HG03442 (cell line): Measurements from ENCODE around the gene MAMDC4.
"Not testable (repeated sequence)": the region's sequence is repeated elsewhere in the genome, so short reads cannot be mapped to it uniquely, and the experiment has no call there.

Experiments used
- ATAC-seq: cut with Tn5 transposase; IDR thresholded peaks from one replicate; pipeline ENCODE4 v1.9.1; 2021; ENCODE audit warnings: mild to moderate bottlenecking, moderate library complexity; ENCODE audit not compliant: unreplicated experiment

Gene MAMDC4

GRCh38 chr9:136851941-136852663 lies at the start of gene MAMDC4:
Gene MAMDC4 (plus strand): TSS chr9:136852346. CDS start chr9:136852417, 71 bp downstream.
- ATAC-seq: no peak

DNA sequence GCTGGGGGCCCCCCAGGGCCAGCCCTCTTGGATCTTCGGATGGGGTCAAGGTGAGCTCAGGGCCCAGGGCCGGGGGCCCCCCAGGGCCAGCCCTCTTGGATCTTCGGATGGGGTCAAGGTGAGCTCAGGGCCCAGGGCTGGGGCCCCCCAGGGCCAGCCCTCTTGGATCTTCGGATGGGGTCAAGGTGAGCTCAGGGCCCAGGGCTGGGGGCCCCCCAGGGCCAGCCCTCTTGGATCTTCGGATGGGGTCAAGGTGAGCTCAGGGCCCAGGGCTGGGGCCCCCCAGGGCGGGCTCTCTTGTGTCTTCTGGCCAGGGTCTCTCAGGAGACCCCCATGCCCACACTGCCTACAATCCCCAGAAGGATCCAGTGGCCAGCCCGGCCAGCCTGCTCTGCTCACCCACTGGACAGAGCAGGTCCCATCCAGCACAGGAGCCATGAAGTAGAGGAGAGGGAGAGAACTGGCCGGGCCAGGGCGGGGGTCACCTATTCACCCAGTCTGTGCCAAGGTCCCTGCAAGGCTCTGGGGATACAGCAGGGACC lies 49.1 kb upstream of the MAMDC4 start:
- not testable (repeated sequence) for ATAC-seq

DNA sequence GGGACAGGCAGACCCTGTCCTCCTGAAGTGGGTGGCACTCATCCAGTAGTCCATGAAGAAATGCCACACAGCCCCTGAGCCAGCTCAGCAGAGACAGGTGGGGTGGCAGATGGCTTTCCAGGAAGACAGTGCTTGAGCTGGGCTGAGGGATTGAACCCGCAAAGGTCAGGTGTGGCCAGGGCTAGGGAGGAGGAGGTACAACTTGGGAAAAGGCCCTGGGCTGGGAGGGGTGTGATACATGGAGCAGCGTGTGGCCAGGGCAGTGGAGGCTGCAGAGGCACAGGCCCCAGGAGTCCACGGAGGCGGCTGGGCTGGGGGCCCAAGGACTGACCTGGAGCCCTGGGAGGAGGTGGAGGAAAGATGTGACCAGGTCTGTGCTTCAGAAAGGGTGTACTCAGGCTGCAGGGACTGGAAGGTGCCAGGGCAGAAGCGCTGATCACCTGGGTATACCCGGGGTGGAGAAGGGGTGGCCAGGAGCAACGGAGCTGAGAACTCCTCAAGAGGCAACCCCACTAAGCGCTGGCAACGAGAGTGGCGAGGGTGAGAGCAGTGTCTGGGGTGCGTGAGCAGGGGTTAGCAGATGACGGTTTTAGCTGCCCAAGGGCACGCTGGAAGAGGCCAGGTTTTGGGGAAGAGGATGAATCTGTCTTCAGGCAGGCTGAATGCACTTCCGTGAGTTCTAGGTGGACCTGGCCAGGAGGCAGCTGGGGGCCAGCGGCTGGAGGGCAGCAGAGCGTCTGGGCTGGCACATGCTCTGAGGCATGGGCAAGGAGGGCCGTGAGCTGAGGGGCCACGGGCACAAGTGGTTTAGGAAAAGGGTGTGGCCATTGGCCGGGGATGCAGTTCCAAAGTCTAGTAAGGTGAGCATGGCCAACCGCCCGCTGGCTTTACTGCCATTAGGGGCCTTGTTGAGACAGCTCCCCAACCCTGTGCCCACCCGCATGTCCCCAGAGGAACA lies 48.3 kb upstream of the MAMDC4 start:
- ATAC-seq: no peak

DNA sequence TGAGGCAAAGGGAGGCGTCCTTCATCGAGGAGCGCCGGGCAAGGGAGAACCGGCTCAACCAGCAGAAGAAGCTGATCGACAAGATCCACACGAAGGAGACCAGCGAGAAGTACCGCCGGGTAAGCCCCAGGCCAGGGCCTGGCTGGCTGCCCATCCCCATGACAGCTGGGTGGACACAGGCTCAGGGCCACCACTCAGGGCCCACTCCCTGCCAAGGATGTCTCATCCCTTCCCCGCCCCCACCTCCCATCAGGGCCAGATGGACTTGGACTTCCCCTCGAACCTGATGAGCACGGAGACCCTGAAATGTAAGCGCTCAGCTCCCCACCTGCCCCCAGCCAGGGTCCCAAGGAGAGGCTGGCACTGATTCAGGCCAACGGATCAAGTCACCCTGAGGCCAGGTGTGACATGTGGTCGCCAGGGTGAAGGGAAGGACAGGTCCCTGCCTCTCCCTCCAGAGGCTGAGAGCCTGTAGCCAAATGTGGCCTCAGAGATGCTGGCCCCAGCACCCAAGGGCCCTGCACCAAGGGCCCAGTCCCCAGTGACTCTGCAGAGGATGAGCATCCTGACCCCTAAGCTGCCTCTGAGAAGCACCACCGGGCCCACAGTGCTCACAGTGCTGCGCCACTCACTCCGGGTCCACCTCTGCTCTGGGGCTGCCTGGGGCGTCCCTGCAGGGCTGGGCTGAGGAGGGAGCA lies 47.5 kb upstream of the MAMDC4 start:
- no peak for ATAC-seq

DNA sequence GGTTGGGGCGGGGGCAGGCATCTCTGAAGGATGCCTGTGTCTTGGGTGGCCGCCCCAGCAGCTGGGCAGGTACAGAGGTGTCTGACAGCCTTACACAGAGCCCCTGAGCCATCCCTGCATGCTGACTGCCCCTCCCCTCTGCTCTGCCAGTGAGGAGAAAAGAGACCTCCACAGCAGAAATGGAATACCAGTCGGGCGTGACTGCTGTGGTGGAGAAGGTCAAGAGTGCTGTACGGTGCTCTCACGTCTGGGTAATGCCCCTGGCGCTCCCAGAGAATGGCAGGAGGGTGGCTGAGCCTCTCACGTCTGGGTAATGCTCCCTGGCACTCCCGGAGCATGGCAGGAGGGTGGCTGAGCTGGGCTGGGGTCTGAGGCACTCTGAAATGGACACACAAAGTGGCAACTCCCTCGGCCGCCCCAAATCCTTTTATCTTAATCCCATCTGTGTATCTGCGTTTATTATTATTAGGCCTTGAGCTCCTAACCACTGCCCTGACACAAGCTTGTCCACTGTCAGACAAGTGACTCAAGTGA lies 46.9 kb upstream of the MAMDC4 start:
- no peak for ATAC-seq

GRCh38 chr9:136806067-136806466 lies 46.1 kb upstream of the MAMDC4 start:
- no peak for ATAC-seq

DNA sequence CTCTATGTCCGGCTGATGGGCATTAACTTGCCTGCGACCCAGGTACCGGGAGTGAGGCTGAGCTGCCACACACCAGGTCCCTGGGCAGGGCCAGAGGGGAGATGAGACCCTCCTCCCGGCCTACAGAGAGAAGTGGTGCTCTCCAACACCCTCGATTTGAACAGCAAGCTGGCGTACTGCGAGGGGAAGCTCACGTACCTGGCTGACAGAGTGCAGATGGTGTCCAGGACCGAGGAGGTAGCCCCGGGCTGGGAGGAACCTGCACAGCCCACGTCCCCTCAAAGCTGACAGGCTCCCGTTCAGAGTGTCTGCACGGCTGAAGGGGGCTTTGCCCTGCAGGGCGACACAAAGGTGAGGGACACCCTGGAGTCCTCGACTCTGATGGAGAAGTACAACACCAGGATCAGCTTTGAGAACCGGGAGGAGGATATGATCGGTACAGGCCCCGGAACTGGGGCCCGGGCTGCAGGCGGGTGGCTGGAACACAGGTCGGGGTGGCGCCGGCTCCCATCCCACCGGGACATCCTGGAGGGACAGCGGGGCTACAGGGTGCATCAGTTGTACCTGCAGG lies 45.4 kb upstream of the MAMDC4 start:
- no peak for ATAC-seq

GRCh38 chr9:136807281-136808074 lies 44.7 kb upstream of the MAMDC4 start, which contains the start of gene RABL6:
Gene RABL6 (plus strand): TSS chr9:136807948. CDS start chr9:136808197, 249 bp downstream.
- peak; percentile 72 for ATAC-seq

- ATAC-seq: peak; percentile 26
These were observed 43.9 kb upstream of the MAMDC4 start for GRCh38 chr9:136808075-136808805.

GRCh38 chr9:136808806-136809158 lies 43.4 kb upstream of the MAMDC4 start:
- no peak for ATAC-seq

DNA sequence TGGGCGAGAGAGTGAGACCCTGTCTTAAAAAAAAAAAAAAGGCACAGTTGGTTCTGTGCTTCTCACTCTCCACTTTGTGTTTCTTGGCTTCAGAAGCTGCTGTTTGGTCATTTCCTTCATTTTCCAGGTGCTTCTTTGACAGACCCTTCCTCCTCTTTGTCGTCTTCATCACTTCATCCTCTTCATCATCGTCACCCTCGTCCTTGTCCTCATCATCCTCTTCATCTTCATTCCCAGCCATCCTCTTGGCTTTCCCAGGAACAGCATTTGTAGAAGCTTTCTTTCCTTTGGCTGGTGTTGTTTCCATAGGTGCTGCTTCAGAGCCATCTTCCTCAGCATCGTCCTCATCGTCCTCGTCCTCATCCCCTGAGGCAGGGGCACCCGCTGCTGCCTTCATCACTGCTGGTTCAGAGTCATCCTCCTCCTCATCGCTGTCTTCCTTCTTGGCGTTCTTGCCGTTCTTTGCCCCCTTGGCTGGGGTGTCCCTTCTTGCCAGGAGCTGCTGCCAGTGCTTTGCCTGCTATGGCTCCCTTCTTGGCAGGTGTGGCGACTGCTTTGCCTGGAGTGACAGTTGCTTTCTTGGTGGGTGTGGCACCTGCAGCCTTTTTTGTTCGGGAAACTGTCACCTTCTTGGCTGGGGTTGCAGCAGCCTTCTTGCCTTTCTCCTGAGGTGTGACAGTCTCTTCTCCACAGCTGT lies 37.3 kb upstream of the MAMDC4 start:
- no peak for ATAC-seq

GRCh38 chr9:136815422-136815782 lies 36.7 kb upstream of the MAMDC4 start:
- ATAC-seq: no peak

- ATAC-seq: no peak
These were observed 30.9 kb upstream of the MAMDC4 start for GRCh38 chr9:136820971-136821825.

DNA sequence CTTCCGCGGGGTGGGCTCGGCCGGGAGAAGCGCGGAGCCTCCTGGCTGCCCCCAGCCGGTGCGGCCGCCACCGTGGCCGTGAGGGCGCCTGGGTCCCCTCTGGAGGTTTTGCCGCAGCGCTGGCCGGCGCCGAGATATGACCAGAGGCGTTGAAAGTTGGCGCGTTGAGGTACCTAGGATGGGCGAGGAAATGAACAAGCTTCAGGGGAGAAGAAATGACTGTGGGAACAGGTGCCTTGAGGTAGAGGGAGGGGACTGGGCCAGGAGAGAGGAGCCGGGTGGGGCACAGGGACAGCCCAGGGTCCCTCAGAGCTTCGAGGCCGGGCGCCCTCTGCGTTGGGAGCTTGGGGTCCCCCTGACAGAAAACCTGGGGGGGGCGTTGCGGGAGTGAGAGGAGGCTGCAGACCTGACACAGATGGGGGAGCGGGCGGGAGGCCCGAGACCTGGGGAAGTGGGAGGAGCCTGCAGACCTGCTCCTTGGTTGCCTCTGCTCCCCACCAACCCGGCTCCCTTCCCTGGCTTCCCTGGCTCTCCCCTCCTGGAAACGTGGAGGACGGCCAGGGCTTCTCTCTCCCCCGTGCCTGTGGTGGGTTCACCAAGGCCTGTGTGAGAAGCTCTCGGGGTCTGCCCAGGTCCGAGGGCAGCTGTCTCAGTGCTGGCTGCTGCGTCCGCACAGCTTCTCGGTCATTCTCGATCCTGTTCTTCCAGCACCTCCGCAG lies 30.2 kb upstream of the MAMDC4 start:
- no peak for ATAC-seq

DNA sequence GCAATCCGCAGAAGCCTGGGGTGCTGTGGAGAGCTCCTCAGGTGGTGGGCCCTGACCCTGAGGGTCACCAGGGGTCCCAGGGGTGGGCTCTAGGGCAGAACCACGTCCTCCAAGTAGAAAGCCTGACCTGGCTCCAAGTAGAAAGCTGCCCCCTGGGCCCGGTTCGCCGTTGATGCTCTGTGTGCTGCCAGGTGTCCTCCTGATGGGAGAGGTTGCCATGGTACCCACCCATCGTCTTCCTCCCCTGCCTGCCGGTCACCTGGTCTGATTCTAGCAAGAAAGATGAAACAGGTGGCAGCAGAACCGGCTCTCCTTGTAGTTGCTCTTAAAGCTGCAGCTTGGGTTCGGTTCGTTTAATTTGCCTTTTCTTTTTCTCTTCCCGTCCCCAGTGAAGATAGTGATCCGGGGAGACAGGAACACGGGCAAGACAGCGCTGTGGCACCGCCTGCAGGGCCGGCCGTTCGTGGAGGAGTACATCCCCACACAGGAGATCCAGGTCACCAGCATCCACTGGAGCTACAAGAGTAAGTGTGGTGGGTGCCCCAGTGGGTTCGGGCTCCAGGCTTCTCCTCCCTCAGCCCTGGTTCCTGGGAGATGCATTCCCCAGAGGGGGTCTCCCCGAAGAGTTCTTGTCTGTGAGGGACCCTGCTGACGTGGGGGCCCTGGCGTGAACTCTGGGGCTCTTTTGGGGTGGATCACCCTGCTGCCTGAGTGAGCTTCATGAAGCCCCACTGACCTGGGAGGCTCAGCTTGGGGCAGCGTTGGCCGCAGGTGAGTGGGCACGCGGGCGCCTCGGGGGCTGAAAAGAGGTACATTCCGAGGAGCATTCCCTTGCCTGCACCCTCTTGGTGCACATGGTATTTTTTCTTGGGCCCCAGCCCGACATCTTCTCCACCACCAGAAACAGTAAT lies 28.8 kb upstream of the MAMDC4 start:
- no peak for ATAC-seq
